Liver (tissue), 4 donors: Measurements from ENCODE around the gene SLC44A1. TPM values are rescaled to one million over a fixed set of nuclear protein-coding genes. Genes with fewer than 3 reads are reported as not detected.

ENCODE experiments used
- polyA plus RNA-seq, 2 donors: library from polyadenylated mRNA; stranded (reverse) in 1 of 2; unstranded in 1 of 2; fragments of 200-250 nt in 1 of 2; fragments of >200 nt in 1 of 2; fragmentation: Nextera tagmentation in 1 of 2; extraction: Ambion mirVana in 1 of 2; gene quantifications; one replicate each; pipeline versions ENCODE4 v1.2.1 to v1.2.3, GENCODE V29; 2013 to 2015
- total RNA-seq, 2 donors: library from RNA; depleted of rRNA; stranded (reverse); fragments of >200 nt; gene quantifications; one replicate each; pipeline ENCODE4 v1.2.3, GENCODE V29; 2014
- donor health status: healthy.
- donor health status: healthy.
- donor health status: healthy.

SLC44A1 gene
- total and polyA plus RNA-seq, 4 donors: 18.1 to 73.1 (median 53.1) TPM

Other genes starting within 250 kb of the SLC44A1 start
- gene FSD1L, start 203.4 kb downstream of the SLC44A1 start, total RNA-seq: 1 to 10 TPM; 2.8 to 3.6 TPM
- 1 to 10 TPM in 1 of 2 donors, under 1 TPM in 1; 0.38 to 1.0 TPM for gene FSD1L, start 203.4 kb downstream of the SLC44A1 start, polyA plus RNA-seq